MCF 10A (cell line): ENCODE results near the gene IFI27. TPM values are rescaled to one million over a fixed set of nuclear protein-coding genes. Genes with fewer than 3 reads are reported as not detected.

ENCODE experiments used
- BruUV-seq: library from RNA; stranded (reverse); fragments of 400-500 nt; replicated peaks from 2 replicates; lab custom pipeline; 2021; lab: Mats Ljungman, UMichigan
- CTCF ChIA-PET: fragments of 300-600 bp; sonication (Branson Sonifier 250); formaldehyde crosslinking; extraction: SDS; loops from one replicate; lab custom pipeline; 2021; ENCODE audit warnings: antibody characterized with exemption, inconsistent platforms; lab: Yijun Ruan, JAX
- POLR2A ChIA-PET: fragments of 300-600, 350-650 bp; sonication (Branson Sonifier 250); formaldehyde crosslinking; extraction: SDS; loops from one replicate; lab custom pipeline; 2020; ENCODE audit warnings: antibody characterized with exemption, inconsistent platforms; lab: Yijun Ruan, JAX
- DNase-seq: peaks from one replicate; pipeline ENCODE4 v3.0.0-alpha.2; 2018; ENCODE audit not compliant: unreplicated experiment
- H3K27ac Mint-ChIP-seq: one replicate; pipeline ENCODE4 v1.8.0; 2022; ENCODE audit warnings: mild to moderate bottlenecking, low read depth, mixed read lengths; ENCODE audit not compliant: unreplicated experiment
- H3K27me3 Mint-ChIP-seq: one replicate; pipeline ENCODE4 v1.8.0; 2022; ENCODE audit warnings: mixed read lengths; ENCODE audit not compliant: insufficient read depth, unreplicated experiment
- H3K36me3 Mint-ChIP-seq: one replicate; pipeline ENCODE4 v1.8.0; 2022; ENCODE audit warnings: mild to moderate bottlenecking, moderate library complexity, mixed read lengths; ENCODE audit not compliant: insufficient read depth, unreplicated experiment
- H3K4me1 Mint-ChIP-seq: one replicate; pipeline ENCODE4 v1.8.0; 2022; ENCODE audit warnings: mixed read lengths; ENCODE audit not compliant: insufficient read depth, unreplicated experiment
- H3K4me3 Mint-ChIP-seq: one replicate; pipeline ENCODE4 v1.8.0; 2022; ENCODE audit warnings: mild to moderate bottlenecking, moderate library complexity, mixed read lengths; ENCODE audit not compliant: unreplicated experiment
- H3K9me3 Mint-ChIP-seq: one replicate; pipeline ENCODE4 v1.8.0; 2022; ENCODE audit warnings: mixed read lengths; ENCODE audit not compliant: unreplicated experiment
- intact Hi-C: fragments of 100-400 bp; cut with micrococcal nuclease; formaldehyde crosslinking; loops from 2 replicates; pipeline ENCODE4 v1.14.1; 2022
- total RNA-seq: library from RNA; stranded (reverse); gene quantifications from 2 replicates; pipeline ENCODE4 v1.2.3, GENCODE V29; 2022
- TF ChIP-seq, protein P1 (sequence below): fragments of 200-600 bp; IDR thresholded peaks from one replicate; pipeline ENCODE4 v1.8.0; 2022; ENCODE audit warnings: antibody characterized with exemption, mild to moderate bottlenecking; ENCODE audit not compliant: unreplicated experiment

Gene IFI27
- total RNA-seq, 1 experiment from 2014 or later, result 0.63 TPM

DNA sequence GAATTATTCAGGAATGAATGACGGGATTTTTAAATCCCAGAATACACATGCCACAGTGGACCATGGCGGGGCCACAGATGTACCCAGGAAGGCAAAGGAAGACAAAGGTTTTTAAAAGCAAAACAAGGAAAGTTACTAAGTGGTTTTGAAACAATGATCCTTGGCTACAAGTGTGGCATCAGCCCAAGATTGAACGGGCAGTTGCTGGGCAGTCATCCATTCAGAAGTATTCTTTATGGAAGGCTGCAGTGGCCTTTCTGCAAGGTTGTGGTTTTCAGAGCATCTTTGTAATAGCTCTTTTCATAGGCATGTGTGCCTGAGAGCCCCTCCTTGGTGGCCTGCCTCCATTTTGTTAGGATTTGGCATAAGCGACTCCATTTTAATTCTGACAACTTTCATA is 13.4 kb upstream of the IFI27 start:
- TF ChIP-seq, protein P1, sequence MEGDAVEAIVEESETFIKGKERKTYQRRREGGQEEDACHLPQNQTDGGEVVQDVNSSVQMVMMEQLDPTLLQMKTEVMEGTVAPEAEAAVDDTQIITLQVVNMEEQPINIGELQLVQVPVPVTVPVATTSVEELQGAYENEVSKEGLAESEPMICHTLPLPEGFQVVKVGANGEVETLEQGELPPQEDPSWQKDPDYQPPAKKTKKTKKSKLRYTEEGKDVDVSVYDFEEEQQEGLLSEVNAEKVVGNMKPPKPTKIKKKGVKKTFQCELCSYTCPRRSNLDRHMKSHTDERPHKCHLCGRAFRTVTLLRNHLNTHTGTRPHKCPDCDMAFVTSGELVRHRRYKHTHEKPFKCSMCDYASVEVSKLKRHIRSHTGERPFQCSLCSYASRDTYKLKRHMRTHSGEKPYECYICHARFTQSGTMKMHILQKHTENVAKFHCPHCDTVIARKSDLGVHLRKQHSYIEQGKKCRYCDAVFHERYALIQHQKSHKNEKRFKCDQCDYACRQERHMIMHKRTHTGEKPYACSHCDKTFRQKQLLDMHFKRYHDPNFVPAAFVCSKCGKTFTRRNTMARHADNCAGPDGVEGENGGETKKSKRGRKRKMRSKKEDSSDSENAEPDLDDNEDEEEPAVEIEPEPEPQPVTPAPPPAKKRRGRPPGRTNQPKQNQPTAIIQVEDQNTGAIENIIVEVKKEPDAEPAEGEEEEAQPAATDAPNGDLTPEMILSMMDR, result no peak
- POLR2A ChIA-PET, result interaction anchor here (0.5 kb wide), 1 partner anchor 31 kb away, joined by 3 read pairs; no protein-coding TSS in a partner anchor
- intact Hi-C loops, result no loop called here
- Mint-ChIP-seq H3K36me3 (no peaks in the 10 kb centered on the region), H3K27ac (no peak overlapping the region), H3K4me3 (no peak overlapping the region), H3K4me1 (no peaks in the 10 kb centered on the region), H3K9me3 (no peaks in the 10 kb centered on the region), H3K27me3 (no peaks in the 10 kb centered on the region)
- CTCF ChIA-PET, result no interaction called here
- DNase-seq, result no peak
- BruUV-seq, result no TSS peak

DNA sequence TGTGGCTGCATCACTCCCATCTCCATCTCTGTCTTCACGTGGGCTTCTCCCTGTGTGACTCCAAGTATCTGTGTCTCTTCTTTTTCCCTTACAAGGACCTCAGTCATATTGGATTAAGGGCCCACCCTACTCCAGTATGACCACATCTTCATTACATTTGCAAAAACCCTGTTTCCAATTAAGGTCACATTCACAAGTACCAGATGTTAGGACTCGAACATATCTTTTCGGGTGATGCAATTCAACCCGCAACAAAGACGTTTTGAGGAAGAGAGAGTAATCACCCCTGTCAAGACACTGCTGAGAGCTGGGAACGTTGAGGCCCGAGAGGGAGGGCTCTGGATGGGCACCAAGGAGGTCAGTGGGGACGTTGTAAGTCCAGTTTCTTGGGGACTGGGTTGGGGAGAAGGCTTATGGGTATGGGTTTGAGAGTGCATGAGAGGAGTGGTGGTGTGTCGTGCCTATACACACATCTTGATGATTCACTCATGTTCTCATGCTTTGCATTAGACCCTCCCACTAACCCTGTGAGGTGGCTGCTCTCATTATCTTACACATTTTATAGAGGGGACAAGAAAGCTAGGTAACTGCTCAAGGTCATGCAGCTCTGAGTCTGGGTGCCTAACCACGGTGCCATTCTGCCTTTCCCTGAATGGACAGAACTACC is 12.1 kb upstream of the IFI27 start:
- TF ChIP-seq, protein P1, result no peak
- ChIA-PET POLR2A (no interaction called here), CTCF (interaction anchor here (0.6 kb wide), 1 partner anchor 379 kb away, joined by 3 read pairs; no protein-coding TSS in a partner anchor)
- no TSS peak for BruUV-seq
- Mint-ChIP-seq H3K27me3 (no peaks in the 10 kb centered on the region), H3K9me3 (no peaks in the 10 kb centered on the region), H3K4me3 (no peak overlapping the region), H3K27ac (no peak overlapping the region), H3K4me1 (no peaks in the 10 kb centered on the region), H3K36me3 (no peaks in the 10 kb centered on the region)
- no peak for DNase-seq
- intact Hi-C loops, result no loop called here

DNA sequence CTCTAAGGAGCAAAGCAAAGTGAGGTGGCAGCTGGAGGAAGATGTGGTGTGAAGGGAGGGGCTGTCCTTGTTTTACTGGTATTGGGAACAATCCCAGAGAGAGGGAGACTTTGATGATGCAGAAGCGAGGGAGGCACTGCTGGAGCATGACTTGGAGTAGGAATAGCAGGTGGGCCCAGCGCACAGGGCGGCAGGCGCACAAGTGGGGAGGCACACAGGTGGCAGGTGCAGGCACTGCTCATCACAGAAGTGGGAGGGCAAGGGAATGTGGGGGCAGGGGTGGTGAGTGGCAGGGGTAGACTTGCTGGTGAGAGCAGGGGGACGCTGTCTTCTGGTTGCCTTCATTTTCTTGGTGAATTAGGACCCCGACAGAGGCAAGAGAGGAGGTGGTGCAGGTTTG is 11.5 kb upstream of the IFI27 start:
- no peaks in the 10 kb centered on the region for H3K9me3 Mint-ChIP-seq
- H3K4me3 Mint-ChIP-seq, result no peak overlapping the region
- no peaks in the 10 kb centered on the region for H3K27me3 Mint-ChIP-seq
- intact Hi-C loops, result no loop called here
- no TSS peak for BruUV-seq
- no peaks in the 10 kb centered on the region for H3K36me3 Mint-ChIP-seq
- H3K4me1 Mint-ChIP-seq, result no peaks in the 10 kb centered on the region
- no peak for DNase-seq
- TF ChIP-seq, protein P1, result no peak
- CTCF ChIA-PET, result interaction anchor here (0.6 to 1.3 kb wide), 2 partner anchors 32 to 379 kb away, joined by 3 to 4 read pairs; no protein-coding TSS in a partner anchor
- no peak overlapping the region for H3K27ac Mint-ChIP-seq
- POLR2A ChIA-PET, result no interaction called here

DNA sequence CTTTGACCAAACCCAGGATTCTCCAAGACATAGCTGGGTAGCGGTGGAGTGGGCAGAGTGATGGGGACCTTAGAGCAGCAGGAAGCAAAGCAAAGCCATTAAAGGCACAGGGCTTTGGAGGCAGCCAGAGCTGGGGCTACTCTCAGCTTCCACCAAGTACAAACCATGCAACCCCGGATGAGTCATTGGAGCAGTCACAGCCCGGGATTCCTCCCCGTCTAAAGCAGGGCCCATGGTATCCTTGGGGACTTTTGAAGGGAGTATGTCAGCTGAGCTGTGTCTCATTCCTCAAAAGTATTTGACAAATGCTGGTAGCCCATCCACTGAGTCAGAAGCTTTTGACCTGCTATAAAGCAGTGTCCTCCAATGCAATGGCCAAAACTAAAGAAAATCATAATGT is 9.7 kb upstream of the IFI27 start:
- intact Hi-C loops, result no loop called here
- POLR2A ChIA-PET, result interaction anchor here (0.8 to 1.4 kb wide), 2 partner anchors 9 to 19 kb away, joined by 3 to 4 read pairs; partner anchors contain the start of gene IFI27L1
- Mint-ChIP-seq H3K27me3 (no peaks in the 10 kb centered on the region), H3K9me3 (no peaks in the 10 kb centered on the region), H3K27ac (no peak overlapping the region), H3K4me1 (no peaks in the 10 kb centered on the region), H3K36me3 (no peaks in the 10 kb centered on the region), H3K4me3 (no peak overlapping the region)
- no TSS peak for BruUV-seq
- TF ChIP-seq, protein P1, result no peak
- CTCF ChIA-PET, result interaction anchor here (0.7 to 1.3 kb wide), 2 partner anchors 31 to 36 kb away, joined by 3 read pairs; no protein-coding TSS in a partner anchor
- DNase-seq, result peak; percentile 49
